SKM-1 (cell line): Measurements from ENCODE around the gene PSORS1C2.
A peak's percentile ranks its signal among the peaks of the same experiment; 100 is the strongest.
"Not testable (repeated sequence)": the region's sequence is repeated elsewhere in the genome, so short reads cannot be mapped to it uniquely, and the experiment has no call there.

Source experiments
- DNase-seq: peaks from one replicate; lab custom pipeline; 2025; ENCODE audit not compliant: unreplicated experiment; lab: John Stamatoyannopoulos, UW

Gene PSORS1C2

DNA sequence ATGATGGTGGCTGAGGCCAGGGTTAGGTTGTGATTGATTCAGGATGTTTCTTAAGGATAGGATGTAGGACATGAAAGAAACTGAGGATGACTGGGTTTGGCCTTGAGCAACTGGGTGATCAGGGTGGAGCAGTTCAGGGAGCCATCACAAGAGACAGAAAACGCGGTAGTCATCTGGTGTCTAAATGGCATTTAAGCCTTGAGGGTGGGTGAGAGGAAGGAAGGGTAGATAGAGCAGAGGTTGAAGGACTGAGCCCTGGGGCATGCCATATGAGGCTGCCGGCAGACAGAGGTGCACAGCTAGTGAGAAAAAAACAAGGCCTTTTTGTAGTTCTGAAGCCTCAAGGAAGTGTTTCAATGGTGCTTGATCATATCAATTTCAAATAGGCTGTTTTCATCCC, 29.7 kb upstream of the PSORS1C2 start:
- no peak for DNase-seq

- no peak for DNase-seq
Measured at GRCh38 chr6:31165986-31166385, 27.1 kb upstream of the PSORS1C2 start.

GRCh38 chr6:31165064-31165832, 26.4 kb upstream of the PSORS1C2 start:
- not testable (repeated sequence) for DNase-seq

DNA sequence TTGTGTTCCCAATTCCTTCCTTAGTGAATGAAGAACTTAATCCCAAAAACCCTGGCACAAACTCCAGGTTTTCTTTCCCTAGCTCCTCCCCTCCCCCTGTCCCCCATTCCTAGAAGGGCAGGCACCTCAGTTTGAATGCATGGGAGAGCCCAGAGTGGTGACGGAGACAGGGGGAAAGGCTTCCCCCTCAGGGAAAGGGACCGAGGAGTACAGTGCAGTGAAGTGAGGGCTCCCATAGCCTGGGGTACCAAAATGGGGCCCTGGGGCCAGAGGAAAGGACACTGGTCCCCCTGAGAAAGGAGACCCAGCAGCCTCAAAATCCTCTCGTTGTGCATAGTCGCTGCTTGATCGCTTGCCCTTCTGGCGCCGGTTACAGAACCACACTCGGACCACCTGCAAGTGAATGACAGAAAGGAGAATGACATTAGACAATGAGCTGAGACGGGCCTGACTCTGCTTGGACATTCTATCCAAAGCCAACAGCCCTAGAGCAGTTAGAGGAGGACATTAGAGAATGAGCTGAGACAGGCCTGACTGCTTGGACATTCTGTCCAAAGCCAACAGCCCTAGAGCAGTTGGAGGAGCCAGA, 25.7 kb upstream of the PSORS1C2 start:
- not testable (repeated sequence) for DNase-seq

- DNase-seq = no peak
Measured at GRCh38 chr6:31163922-31164321, 25.1 kb upstream of the PSORS1C2 start.

DNA sequence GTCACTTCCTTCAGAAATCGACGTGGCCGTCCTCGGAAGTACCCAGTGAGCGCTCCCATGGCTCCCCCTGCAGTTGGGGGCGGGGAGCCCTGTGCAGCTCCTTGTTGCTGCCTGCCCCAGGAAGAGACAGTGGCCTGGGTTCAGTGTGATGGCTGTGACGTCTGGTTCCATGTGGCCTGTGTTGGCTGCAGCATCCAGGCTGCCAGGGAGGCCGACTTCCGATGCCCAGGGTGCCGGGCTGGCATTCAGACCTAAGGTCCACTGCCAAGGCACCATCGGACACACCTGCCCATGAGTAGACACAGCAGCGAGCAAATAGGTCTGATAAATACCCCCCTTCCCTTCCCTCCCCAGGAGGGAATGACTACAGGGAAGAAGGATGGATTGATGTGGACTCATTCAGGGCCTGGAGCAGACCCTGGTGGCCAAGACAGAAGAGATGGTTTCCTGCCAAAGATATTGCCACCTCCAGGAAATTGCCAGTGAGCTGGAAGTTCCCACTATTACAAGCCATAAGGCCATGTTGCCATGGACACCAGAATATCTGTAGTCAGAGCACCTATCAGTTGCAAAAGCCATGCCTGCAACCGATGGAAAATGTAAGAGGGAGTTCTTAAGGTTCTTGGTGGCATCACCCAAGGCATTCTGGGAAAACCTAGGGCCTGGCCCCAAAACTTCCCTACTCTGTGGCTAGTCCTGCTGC, 23.7 kb upstream of the PSORS1C2 start:
- no peak for DNase-seq

GRCh38 chr6:31161216-31162126, 22.6 kb upstream of the PSORS1C2 start:
- no peak for DNase-seq

DNA sequence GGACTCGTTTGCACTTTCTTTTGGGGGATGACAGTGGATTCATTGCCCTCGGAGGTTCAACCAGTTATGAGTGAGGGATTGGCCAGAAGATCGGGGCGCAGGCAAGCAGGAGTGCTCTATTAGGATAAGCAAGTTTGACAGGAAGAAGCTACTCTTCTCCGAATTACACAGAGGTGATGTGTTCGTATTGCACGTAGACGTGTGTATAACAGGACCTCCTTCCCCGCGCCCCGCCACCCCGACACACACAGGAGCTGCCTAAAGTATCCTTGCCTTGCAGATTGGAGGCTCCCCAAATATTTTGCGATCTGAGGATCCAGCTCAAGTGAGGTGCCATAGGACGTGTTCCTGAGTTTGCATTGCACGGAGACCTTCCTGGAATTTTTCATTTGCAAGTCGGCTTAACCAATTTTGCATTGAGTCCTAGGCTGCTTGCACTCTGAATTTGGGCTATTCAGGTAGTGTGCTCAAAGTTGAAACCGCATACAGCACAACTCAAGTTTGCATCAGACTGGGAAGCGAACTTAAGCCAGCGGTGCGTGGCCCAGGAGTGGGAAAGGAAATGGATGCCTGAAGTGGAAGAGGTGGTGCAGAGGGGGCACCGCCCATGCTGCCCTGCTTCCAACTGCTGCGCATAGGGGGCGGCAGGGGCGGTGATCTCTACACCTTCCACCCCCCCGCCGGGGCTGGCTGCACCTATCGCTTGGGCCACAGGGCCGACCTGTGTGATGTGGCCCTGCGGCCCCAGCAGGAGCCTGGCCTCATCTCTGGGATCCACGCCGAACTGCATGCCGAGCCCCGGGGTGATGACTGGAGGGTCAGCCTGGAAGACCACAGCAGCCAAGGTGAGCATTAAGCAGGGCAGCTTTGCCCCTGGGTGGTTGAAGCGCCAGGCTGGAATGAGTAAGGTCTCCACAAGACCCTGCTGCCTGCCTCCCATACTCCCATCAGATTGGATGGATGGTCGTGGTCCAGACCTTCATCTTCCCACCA, 20.3 kb upstream of the PSORS1C2 start:
- no peak for DNase-seq

DNA sequence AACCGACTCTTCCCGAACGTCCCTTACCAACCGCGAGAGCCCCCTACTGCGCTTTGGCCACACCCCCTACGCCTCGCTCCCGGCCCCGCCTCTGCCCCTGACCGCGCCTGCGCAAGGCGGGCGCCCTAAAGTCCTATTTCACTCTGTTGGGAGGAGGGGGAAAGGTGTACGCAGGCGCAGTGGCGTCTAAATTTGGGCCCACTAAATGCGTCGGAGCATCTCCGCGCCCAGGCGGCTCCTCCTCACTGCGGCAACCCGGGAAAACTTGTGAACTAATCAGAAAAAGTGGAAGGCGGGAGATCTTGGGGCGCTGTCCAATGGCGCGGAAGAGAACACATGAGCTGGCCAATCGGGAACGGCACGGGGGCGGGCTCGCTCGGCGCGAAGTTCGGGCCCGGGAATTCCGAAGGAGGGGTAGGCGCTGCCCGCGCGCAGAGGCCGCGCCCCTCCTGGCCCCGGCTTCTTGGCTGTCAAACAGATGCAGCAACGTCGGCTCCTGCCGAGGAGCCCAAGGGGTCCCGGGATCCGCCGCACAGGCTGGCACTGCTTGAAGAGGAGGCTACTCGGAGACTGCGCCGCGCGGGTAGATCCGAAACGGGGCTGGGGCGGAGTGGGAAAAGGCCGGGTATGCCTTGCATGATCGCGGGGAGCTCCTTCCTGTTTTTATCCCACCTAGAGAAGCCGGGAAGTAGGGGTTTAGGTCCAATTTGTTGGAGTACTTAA, 19.4 kb upstream of the PSORS1C2 start, which contains the start of gene TCF19:
TCF19 (plus strand) TSS at position 450 of the 723 bp plus-strand sequence. CDS start 881 bp downstream, outside the sequence.
- DNase-seq = peak; percentile 98

DNA sequence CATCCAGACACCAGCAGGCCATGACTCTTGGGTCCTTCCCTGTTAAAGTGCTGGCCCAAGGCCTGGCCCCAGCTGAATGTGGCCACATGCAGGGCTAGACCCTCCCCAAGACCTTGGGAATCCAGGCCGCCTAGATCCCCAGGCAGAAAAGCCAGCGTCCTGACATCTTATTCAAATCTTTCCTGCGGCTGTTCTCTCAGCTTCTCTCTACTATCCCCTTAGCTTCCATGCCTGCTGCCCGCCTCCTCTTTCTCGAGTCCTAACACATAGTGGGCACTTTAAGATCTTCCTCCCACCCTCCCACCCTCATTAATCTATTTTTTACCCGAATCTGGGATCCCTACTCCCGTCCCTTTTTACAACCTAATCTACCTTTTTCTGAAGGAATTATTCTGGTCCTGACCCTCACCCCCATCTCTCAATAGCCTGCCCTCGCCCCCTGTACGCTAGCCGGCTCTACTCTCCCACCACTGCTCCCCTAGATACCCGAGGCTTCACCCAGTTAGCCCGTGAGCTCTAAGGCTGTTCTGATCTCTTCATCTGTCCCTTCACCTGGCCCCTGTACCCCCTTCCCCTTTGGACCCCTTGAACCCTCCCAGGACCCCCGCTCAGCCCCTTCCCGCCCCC, 18.8 kb upstream of the PSORS1C2 start, which contains the start of gene CCHCR1:
CCHCR1 (minus strand) TSS at position 290 of the 627 bp plus-strand sequence; CDS start at position 88, 202 bp downstream.
- DNase-seq = no peak

GRCh38 chr6:31156641-31157040, 17.8 kb upstream of the PSORS1C2 start:
- no peak for DNase-seq

DNA sequence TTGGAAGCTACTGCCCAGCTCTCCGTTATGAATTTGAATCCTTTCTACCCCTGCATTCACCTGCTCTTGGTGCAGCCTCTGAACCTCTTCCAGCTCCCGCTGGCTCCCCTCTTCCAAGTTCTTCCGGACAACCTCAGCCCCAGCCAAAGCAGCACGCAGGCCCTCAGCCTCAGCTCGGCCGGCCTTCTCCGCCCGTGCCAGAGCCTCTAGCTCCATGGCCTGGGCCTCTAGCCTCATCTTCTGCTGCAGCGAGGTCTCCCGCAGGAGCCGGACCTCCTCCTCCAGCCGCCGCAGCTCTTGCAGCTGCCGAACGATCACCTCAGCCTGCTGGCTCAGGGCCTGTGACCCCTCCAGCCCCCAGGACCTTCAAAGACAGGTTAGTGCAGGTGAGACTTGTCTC, 15.6 kb upstream of the PSORS1C2 start:
- no peak for DNase-seq

DNA sequence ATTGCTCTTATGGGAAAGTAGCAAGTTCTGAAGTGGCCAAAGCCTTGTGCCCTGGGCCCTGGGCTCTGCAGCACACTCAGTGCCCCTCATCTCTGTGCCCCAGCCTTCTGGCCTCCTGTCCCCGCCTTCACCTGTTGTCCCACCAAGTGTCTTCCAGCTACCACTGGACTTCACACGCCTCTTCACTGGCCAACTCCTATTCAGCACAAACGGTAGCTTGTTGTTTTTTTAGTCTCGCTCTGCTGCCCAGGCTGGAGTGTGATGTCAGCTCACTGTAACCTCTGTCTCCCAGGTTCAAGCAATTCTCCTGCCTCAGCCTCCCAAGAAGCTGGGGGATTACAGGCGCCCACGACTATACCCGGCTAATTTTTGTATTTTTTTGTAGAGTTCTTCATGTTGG, 13.9 kb upstream of the PSORS1C2 start:
- no peak for DNase-seq

- DNase-seq = no peak
Measured at GRCh38 chr6:31149827-31150447, 11.1 kb upstream of the PSORS1C2 start.

GRCh38 chr6:31145386-31145785, 6.5 kb upstream of the PSORS1C2 start:
- DNase-seq = no peak

DNA sequence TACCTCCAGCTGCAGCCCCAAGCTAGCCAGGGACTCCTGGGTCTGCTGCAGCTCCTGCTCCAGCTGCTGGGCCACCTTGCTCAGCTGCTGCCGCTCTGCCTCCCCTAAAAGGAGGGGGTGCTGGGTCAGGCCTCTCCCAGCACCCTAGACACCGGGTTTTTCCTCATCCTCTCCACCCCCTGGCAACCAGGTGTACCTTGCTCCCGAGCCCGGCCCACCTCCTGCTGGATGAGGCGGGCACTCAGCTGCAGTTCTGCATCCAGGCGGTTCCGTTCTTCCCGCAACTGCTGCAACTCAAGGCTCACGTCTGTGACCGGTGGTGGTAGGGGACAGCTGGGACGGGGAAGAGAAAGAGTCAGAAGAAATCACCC, 6.1 kb upstream of the PSORS1C2 start:
- DNase-seq = no peak

DNA sequence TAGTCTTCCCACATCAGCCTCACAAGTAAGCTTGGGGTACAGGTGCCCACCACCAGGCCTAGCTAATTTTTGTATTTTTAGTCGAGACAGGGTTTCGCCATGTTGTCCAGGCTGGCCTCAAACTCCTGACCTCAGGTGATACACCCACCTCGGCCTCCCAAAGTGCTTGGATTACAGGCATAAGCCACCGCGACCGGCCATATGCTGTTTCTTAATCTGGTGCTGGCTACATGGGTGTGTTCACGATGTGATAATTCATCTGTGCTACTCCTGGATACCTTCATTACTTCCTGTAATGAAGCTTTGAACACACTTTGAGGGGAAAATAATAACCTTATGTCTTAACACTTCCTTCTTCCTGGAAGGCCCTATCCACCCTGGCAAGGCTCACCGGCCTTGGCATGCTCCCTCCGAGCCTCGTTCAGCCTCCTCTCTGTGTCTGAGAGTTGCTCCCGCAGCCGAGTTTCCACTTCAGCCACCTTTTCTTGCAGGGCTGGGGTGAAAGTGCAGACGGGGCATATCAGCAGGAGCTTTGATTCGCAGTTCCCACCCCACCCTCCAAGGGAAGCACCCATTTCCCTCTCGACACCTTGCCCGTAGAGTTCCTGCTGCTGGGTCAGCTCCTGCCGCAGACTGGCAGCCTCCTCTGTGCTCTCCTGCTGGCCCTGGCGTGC, 5.6 kb upstream of the PSORS1C2 start:
- no peak for DNase-seq

- DNase-seq = no peak
Measured at GRCh38 chr6:31143148-31143547, 4.3 kb upstream of the PSORS1C2 start.
